ENCODE data around the gene STAT4. TPM values are rescaled to one million over a fixed set of nuclear protein-coding genes. Genes with fewer than 3 reads are reported as not detected.

STAT4 gene
- total RNA-seq, 1 experiment from 2014 or later, result 0.44 TPM

DNA sequence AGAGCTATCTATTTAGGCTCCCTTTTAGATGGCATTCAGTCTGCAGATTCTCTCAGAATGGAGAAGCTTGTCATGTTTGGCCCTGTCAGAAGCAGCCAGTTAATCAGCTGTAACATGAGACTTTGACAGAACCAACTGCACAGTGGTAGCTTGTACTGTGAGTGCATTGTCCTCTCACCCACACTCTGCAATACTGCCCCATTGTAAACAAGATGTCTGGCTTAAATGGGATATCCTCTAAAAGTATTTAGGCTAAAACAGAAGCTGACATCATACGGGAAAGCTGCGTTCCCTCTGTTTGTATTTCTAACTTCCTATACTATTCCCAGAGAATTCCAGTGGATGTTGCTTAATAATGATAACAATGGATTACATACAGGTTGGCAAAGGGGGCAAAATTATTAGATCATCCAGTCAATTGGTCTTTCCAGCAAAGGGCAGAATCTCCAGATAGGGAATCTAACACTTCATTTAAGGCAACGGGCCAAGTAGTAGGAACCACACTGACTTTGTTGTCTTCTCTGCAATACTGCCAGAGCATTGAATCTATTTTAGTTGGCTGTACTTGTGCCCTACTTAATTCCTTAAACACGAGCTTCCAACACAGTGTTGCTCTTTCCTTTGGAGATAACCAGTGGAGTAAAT, 15.4 kb upstream of the STAT4 start:
- Mint-ChIP-seq H3K4me1 (peaks cover 7% of the 10 kb centered on the region), H3K27me3 (ENCODE audit: low read depth) (peaks cover 11% of the 10 kb centered on the region), H3K27ac (no peak overlapping the region), H3K9me3 (no peaks in the 10 kb centered on the region), H3K36me3 (no peaks in the 10 kb centered on the region), H3K4me3 (no peak overlapping the region)
- TF ChIP-seq GABPB1 (CRISPR knock-in tag; IDR thresholded peaks at IDR 0.05) (no peak), ZNF396 (CRISPR knock-in tag; IDR thresholded peaks at IDR 0.05; ENCODE audit: borderline replicate concordance) (no peak)
- TF ChIP-seq, protein P1, sequence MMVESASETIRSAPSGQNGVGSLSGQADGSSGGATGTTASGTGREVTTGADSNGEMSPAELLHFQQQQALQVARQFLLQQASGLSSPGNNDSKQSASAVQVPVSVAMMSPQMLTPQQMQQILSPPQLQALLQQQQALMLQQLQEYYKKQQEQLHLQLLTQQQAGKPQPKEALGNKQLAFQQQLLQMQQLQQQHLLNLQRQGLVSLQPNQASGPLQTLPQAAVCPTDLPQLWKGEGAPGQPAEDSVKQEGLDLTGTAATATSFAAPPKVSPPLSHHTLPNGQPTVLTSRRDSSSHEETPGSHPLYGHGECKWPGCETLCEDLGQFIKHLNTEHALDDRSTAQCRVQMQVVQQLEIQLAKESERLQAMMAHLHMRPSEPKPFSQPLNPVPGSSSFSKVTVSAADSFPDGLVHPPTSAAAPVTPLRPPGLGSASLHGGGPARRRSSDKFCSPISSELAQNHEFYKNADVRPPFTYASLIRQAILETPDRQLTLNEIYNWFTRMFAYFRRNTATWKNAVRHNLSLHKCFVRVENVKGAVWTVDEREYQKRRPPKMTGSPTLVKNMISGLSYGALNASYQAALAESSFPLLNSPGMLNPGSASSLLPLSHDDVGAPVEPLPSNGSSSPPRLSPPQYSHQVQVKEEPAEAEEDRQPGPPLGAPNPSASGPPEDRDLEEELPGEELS (CRISPR knock-in tag; IDR thresholded peaks at IDR 0.05), result no peak
- TF ChIP-seq, protein P2, sequence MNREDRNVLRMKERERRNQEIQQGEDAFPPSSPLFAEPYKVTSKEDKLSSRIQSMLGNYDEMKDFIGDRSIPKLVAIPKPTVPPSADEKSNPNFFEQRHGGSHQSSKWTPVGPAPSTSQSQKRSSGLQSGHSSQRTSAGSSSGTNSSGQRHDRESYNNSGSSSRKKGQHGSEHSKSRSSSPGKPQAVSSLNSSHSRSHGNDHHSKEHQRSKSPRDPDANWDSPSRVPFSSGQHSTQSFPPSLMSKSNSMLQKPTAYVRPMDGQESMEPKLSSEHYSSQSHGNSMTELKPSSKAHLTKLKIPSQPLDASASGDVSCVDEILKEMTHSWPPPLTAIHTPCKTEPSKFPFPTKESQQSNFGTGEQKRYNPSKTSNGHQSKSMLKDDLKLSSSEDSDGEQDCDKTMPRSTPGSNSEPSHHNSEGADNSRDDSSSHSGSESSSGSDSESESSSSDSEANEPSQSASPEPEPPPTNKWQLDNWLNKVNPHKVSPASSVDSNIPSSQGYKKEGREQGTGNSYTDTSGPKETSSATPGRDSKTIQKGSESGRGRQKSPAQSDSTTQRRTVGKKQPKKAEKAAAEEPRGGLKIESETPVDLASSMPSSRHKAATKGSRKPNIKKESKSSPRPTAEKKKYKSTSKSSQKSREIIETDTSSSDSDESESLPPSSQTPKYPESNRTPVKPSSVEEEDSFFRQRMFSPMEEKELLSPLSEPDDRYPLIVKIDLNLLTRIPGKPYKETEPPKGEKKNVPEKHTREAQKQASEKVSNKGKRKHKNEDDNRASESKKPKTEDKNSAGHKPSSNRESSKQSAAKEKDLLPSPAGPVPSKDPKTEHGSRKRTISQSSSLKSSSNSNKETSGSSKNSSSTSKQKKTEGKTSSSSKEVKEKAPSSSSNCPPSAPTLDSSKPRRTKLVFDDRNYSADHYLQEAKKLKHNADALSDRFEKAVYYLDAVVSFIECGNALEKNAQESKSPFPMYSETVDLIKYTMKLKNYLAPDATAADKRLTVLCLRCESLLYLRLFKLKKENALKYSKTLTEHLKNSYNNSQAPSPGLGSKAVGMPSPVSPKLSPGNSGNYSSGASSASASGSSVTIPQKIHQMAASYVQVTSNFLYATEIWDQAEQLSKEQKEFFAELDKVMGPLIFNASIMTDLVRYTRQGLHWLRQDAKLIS (CRISPR knock-in tag; IDR thresholded peaks at IDR 0.05; ENCODE audit: borderline replicate concordance), result no peak
- TF ChIP-seq, protein P3, sequence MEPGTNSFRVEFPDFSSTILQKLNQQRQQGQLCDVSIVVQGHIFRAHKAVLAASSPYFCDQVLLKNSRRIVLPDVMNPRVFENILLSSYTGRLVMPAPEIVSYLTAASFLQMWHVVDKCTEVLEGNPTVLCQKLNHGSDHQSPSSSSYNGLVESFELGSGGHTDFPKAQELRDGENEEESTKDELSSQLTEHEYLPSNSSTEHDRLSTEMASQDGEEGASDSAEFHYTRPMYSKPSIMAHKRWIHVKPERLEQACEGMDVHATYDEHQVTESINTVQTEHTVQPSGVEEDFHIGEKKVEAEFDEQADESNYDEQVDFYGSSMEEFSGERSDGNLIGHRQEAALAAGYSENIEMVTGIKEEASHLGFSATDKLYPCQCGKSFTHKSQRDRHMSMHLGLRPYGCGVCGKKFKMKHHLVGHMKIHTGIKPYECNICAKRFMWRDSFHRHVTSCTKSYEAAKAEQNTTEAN (CRISPR knock-in tag; IDR thresholded peaks at IDR 0.05), result no peak
- TF ChIP-seq, protein P4, sequence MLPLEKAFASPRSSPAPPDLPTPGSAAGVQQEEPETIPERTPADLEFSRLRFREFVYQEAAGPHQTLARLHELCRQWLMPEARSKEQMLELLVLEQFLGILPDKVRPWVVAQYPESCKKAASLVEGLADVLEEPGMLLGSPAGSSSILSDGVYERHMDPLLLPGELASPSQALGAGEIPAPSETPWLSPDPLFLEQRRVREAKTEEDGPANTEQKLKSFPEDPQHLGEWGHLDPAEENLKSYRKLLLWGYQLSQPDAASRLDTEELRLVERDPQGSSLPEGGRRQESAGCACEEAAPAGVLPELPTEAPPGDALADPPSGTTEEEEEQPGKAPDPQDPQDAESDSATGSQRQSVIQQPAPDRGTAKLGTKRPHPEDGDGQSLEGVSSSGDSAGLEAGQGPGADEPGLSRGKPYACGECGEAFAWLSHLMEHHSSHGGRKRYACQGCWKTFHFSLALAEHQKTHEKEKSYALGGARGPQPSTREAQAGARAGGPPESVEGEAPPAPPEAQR (CRISPR knock-in tag; IDR thresholded peaks at IDR 0.05), result no peak
- TF ChIP-seq, protein P5, sequence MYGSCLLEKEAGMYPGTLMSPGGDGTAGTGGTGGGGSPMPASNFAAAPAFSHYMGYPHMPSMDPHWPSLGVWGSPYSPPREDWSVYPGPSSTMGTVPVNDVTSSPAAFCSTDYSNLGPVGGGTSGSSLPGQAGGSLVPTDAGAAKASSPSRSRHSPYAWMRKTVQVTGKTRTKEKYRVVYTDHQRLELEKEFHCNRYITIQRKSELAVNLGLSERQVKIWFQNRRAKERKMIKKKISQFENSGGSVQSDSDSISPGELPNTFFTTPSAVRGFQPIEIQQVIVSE (CRISPR knock-in tag; IDR thresholded peaks at IDR 0.05; ENCODE audit: borderline replicate concordance), result no peak
- TF ChIP-seq, protein P6, sequence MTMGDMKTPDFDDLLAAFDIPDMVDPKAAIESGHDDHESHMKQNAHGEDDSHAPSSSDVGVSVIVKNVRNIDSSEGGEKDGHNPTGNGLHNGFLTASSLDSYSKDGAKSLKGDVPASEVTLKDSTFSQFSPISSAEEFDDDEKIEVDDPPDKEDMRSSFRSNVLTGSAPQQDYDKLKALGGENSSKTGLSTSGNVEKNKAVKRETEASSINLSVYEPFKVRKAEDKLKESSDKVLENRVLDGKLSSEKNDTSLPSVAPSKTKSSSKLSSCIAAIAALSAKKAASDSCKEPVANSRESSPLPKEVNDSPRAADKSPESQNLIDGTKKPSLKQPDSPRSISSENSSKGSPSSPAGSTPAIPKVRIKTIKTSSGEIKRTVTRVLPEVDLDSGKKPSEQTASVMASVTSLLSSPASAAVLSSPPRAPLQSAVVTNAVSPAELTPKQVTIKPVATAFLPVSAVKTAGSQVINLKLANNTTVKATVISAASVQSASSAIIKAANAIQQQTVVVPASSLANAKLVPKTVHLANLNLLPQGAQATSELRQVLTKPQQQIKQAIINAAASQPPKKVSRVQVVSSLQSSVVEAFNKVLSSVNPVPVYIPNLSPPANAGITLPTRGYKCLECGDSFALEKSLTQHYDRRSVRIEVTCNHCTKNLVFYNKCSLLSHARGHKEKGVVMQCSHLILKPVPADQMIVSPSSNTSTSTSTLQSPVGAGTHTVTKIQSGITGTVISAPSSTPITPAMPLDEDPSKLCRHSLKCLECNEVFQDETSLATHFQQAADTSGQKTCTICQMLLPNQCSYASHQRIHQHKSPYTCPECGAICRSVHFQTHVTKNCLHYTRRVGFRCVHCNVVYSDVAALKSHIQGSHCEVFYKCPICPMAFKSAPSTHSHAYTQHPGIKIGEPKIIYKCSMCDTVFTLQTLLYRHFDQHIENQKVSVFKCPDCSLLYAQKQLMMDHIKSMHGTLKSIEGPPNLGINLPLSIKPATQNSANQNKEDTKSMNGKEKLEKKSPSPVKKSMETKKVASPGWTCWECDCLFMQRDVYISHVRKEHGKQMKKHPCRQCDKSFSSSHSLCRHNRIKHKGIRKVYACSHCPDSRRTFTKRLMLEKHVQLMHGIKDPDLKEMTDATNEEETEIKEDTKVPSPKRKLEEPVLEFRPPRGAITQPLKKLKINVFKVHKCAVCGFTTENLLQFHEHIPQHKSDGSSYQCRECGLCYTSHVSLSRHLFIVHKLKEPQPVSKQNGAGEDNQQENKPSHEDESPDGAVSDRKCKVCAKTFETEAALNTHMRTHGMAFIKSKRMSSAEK (CRISPR knock-in tag; IDR thresholded peaks at IDR 0.05; ENCODE audit: borderline replicate concordance), result no peak
- TF ChIP-seq, protein P7, sequence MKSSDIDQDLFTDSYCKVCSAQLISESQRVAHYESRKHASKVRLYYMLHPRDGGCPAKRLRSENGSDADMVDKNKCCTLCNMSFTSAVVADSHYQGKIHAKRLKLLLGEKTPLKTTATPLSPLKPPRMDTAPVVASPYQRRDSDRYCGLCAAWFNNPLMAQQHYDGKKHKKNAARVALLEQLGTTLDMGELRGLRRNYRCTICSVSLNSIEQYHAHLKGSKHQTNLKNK (CRISPR knock-in tag; IDR thresholded peaks at IDR 0.05), result no peak
- TF ChIP-seq, protein P8, sequence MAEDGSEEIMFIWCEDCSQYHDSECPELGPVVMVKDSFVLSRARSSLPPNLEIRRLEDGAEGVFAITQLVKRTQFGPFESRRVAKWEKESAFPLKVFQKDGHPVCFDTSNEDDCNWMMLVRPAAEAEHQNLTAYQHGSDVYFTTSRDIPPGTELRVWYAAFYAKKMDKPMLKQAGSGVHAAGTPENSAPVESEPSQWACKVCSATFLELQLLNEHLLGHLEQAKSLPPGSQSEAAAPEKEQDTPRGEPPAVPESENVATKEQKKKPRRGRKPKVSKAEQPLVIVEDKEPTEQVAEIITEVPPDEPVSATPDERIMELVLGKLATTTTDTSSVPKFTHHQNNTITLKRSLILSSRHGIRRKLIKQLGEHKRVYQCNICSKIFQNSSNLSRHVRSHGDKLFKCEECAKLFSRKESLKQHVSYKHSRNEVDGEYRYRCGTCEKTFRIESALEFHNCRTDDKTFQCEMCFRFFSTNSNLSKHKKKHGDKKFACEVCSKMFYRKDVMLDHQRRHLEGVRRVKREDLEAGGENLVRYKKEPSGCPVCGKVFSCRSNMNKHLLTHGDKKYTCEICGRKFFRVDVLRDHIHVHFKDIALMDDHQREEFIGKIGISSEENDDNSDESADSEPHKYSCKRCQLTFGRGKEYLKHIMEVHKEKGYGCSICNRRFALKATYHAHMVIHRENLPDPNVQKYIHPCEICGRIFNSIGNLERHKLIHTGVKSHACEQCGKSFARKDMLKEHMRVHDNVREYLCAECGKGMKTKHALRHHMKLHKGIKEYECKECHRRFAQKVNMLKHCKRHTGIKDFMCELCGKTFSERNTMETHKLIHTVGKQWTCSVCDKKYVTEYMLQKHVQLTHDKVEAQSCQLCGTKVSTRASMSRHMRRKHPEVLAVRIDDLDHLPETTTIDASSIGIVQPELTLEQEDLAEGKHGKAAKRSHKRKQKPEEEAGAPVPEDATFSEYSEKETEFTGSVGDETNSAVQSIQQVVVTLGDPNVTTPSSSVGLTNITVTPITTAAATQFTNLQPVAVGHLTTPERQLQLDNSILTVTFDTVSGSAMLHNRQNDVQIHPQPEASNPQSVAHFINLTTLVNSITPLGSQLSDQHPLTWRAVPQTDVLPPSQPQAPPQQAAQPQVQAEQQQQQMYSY (CRISPR knock-in tag; IDR thresholded peaks at IDR 0.05), result no peak
- TF ChIP-seq, protein P9, sequence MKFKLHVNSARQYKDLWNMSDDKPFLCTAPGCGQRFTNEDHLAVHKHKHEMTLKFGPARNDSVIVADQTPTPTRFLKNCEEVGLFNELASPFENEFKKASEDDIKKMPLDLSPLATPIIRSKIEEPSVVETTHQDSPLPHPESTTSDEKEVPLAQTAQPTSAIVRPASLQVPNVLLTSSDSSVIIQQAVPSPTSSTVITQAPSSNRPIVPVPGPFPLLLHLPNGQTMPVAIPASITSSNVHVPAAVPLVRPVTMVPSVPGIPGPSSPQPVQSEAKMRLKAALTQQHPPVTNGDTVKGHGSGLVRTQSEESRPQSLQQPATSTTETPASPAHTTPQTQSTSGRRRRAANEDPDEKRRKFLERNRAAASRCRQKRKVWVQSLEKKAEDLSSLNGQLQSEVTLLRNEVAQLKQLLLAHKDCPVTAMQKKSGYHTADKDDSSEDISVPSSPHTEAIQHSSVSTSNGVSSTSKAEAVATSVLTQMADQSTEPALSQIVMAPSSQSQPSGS (CRISPR knock-in tag; IDR thresholded peaks at IDR 0.05; ENCODE audit: borderline replicate concordance, low read depth), result no peak
- TF ChIP-seq, protein P10, sequence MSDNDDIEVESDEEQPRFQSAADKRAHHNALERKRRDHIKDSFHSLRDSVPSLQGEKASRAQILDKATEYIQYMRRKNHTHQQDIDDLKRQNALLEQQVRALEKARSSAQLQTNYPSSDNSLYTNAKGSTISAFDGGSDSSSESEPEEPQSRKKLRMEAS (CRISPR knock-in tag; IDR thresholded peaks at IDR 0.05), result no peak
- ATAC-seq, result no peak
- ChIA-PET POLR2A (no interaction called here), CTCF (interaction anchor here (0.8 to 3.1 kb wide), 4 partner anchors 52 to 373 kb away, joined by 3 to 29 read pairs (median 12); no protein-coding TSS in a partner anchor)
- no peak for DNase-seq (ENCODE audit: low spot score)
